Hematopoietic multipotent progenitor cell treated with erythropoietin and hydrocortisone succinate and interleukin-3 and kit ligand, for 8 days (in vitro differentiated cells): ENCODE results near the gene NOG.

Experiments
- DNase-seq: peaks from one replicate; pipeline ENCODE4 v3.0.0-alpha.2; 2015

NOG gene

GRCh38 chr17:56638591-56639051, 45.1 kb downstream of the NOG start:
- no peak for DNase-seq

GRCh38 chr17:56639517-56639916, 46.0 kb downstream of the NOG start:
- DNase-seq, result no peak

DNA sequence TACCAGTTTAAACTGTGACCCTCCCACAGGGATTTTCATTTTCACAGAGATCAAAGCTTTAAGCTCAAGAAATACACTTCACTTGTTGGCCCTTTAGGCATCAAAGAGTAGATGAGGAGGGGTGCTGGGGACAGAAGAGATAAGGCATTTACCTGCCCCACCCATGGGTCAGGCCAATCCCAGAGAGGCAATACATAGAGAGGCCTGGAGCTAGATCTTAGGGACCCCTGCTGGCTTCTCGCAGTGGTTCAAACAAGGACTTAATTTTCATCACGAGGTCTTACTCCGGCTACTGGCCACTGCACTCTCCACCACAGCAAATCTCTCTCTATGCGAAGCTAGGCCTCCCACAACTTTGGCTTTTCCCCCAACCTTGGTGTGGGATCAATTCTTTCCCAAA, 46.6 kb downstream of the NOG start:
- DNase-seq, result peak; percentile 3

GRCh38 chr17:56641373-56641772, 47.9 kb downstream of the NOG start:
- DNase-seq, result no peak

DNA sequence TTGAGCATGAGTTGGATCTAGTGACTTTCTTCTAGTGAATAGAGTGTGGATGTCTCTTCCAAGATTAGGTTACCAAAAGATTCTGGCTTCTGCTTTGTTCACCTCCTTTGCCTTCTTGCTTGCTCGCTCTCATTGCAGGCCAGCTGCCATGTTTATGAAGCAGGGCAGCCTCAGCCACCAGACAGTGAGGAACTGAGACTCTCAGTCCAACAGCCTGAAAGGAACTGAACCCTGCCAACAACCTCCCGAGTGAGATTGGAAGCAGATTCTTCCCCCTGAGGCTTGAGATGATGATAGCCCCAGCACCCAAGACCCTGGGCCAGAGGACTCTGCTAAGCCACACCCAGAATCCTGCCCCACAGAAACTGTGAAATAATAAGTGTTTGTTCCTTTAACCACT, 48.4 kb downstream of the NOG start:
- no peak for DNase-seq

DNA sequence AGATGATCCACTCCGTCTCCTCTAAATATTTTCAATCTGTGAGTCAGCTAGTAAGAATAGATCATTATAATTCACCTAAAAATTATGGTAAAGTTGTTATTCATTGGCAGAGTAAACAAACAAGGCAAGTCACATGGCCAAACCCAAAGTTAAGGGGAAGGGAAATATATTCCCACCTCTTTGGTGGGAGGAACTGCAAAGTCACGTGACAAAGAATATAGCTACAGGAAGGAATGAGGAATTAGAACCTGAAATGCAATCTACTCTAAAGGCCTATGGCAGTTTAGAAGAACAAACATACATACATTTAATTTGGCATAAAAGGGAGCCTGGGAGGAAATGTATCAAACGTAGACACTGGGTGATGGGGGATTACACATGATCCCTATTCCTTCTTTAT, 48.9 kb downstream of the NOG start:
- no peak for DNase-seq
